22Rv1 (cell line): ENCODE data around the gene SLC8A1.

Experiments
- H3K27ac ChIP-seq: fragments of 450-650 bp; 2 replicates; pipeline ENCODE4 v1.5.1; 2017
- CTCF ChIP-seq: fragments of 450-650 bp; IDR thresholded peaks from 2 replicates; pipeline ENCODE4 v1.5.1; 2017; ENCODE audit warnings: mild to moderate bottlenecking
- ZFX ChIP-seq: fragments of 450-650 bp; IDR thresholded peaks from 2 replicates; pipeline ENCODE4 v1.6.1; 2017; ENCODE audit warnings: antibody characterized with exemption, borderline replicate concordance

SLC8A1 gene

GRCh38 chr2:40072442-40073232 lies 379.3 kb downstream of the SLC8A1 start:
- no peak overlapping the region for H3K27ac ChIP-seq
- no peak for TF ChIP-seq CTCF
- TF ChIP-seq ZFX = no peak

GRCh38 chr2:40062381-40062780 lies 389.5 kb downstream of the SLC8A1 start:
- TF ChIP-seq ZFX (no peak), CTCF (no peak)
- H3K27ac ChIP-seq = no peak overlapping the region

- no peak for TF ChIP-seq CTCF
- TF ChIP-seq ZFX = no peak
- no peak overlapping the region for H3K27ac ChIP-seq
Measured at GRCh38 chr2:40049781-40050180, 402.1 kb downstream of the SLC8A1 start.

GRCh38 chr2:40048506-40048905 lies 403.4 kb downstream of the SLC8A1 start:
- no peak overlapping the region for H3K27ac ChIP-seq
- TF ChIP-seq CTCF = no peak
- TF ChIP-seq ZFX = no peak

GRCh38 chr2:40047406-40047805 lies 404.5 kb downstream of the SLC8A1 start:
- TF ChIP-seq CTCF (no peak), ZFX (no peak)
- H3K27ac ChIP-seq = no peak overlapping the region
